ENCODE data around the gene AK4.

GRCh38 chr1:65178235-65178634 is 30.2 kb downstream of the AK4 start:
- TF ChIP-seq CTCF (IDR thresholded peaks at IDR 0.05) (no peak), POLR2A (IDR thresholded peaks at IDR 0.05) (no peak)

All from lower leg skin (tissue), 3 donors.